Peyer's patch (tissue), 4 donors: ENCODE results near the gene CD82. TPM values are rescaled to one million over a fixed set of nuclear protein-coding genes. Genes with fewer than 3 reads are reported as not detected.

Experiments used
- DNase-seq, 3 donors: peaks; one replicate each; pipeline ENCODE4 v3.0.0-alpha.2; 2017 to 2019
- H3K27ac ChIP-seq, 4 donors: fragments of 200-600 bp; sonication (generic); one replicate each; pipeline ENCODE4 v1.5.1; 2016 to 2019
- H3K27me3 ChIP-seq, 2 donors: fragments of 200-600 bp; sonication (generic); one replicate each; pipeline ENCODE4 v1.5.1; 2019
- H3K36me3 ChIP-seq, 3 donors: fragments of 200-600 bp; sonication (generic); one replicate each; pipeline ENCODE4 v1.5.1; 2016 to 2019
- H3K4me1 ChIP-seq, 4 donors: fragments of 200-600 bp; sonication (generic); one replicate each; pipeline ENCODE4 v1.5.1; 2016 to 2019
- H3K4me3 ChIP-seq, 4 donors: fragments of 200-600 bp; sonication (generic); 1 replicate in 3 of 4; 2 replicates in 1 of 4; pipeline ENCODE4 v1.5.1; 2016 to 2019; ENCODE audit warnings: mild to moderate bottlenecking in 1 of 4
- H3K9me3 ChIP-seq, 4 donors: fragments of 200-600 bp; sonication (generic); one replicate each; pipeline ENCODE4 v1.5.1; 2016 to 2019; ENCODE audit warnings: mild to moderate bottlenecking in 1 of 4
- CTCF ChIP-seq, 6 experiments: fragments of 450-650 bp in 4 of 6; fragments of 200-600 bp in 2 of 6; sonication (generic) in 1 of 6; IDR thresholded peaks; one replicate each; pipeline ENCODE4 v1.5.1; 2017 to 2019; ENCODE audit warnings: antibody characterized with exemption in 6 of 6, mild to moderate bottlenecking in 3 of 6, moderate library complexity in 1 of 6
- POLR2A ChIP-seq, 2 donors: fragments of 450-650 bp; IDR thresholded peaks; one replicate each; pipeline ENCODE4 v1.5.1; 2017; ENCODE audit warnings: antibody characterized with exemption in 2 of 2, mild to moderate bottlenecking in 2 of 2, moderate library complexity in 2 of 2
- total RNA-seq, 4 donors: library from RNA; depleted of rRNA; stranded (reverse); fragments of >200 nt; gene quantifications; one replicate each; pipeline ENCODE4 v1.1.0, GENCODE V29; 2016

CD82 gene
- total RNA-seq, 4 donors from 2014 or later = 40.4 to 140 (median 78.4) TPM

DNA sequence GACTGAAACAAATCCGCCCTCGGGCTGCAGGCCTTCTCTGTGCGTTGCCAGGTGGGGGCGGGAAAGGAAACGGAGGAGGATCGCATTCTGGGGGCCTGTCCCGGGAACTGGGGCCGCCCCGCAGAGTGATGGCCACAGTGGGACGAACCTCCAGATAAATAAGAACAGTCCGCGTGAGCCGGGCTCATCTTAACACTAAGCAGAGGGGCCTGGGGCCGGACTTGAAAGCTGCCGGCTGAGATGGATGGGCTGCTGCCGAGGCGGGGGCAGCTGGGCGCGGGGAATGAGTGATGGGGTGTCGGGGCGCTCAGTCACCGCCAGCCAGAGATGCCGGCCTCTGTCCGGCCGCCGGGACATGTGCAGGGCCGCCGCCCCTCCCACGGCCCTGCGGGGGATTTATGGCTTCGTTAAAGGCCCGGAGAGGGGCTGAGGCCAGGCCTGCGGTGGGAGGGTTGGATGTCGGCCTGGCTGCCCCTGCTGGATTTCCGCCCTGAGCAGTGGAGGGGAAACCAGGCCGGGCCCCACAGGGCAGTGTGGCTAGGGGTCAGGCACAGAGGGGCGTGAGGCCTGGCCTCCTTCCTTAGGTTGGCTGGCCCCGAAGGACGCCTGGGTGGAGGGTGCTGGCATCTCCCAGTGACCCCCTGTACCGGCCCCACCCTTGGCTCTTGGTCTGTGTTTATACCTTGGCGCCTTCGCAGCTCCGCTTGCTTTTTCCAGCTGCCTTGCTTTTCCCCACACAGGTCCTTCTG, 45.3 kb upstream of the CD82 start:
- Histone ChIP-seq H3K4me3 (no peak overlapping the region), H3K36me3 (no peaks in the 10 kb centered on the region), H3K27ac (peak overlapping the region in 1 of 4 donors; percentile 57), H3K4me1 (no peaks in the 10 kb centered on the region), H3K9me3 (no peaks in the 10 kb centered on the region), H3K27me3 (no peaks in the 10 kb centered on the region)
- TF ChIP-seq POLR2A (IDR thresholded peaks at IDR 0.05) = no peak
- no peak for TF ChIP-seq CTCF (IDR thresholded peaks at IDR 0.05)
- DNase-seq = no peak

DNA sequence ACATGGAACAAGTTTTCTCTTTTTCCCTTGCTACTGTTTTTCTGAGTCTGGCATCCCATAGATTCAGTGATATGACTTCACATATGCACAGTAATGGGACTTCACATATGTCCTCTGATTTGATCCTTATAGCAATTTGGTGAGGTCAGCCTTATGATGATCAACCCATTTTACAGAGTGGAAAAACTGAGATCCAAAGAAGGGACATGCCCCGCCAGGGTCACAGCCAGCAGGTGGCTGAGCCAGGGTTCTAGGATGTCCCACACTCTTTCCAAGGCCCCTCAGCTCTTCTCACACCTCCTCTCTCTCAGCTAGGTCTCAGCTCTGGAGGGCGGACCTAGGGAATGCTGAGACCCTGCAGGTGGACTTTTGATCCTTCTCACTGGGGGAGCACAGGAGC, 44.3 kb upstream of the CD82 start:
- no peaks in the 10 kb centered on the region for H3K4me1 ChIP-seq
- TF ChIP-seq CTCF (IDR thresholded peaks at IDR 0.05) (no peak), POLR2A (IDR thresholded peaks at IDR 0.05) (no peak)
- H3K9me3 ChIP-seq = no peaks in the 10 kb centered on the region
- no peaks in the 10 kb centered on the region for H3K27me3 ChIP-seq
- DNase-seq = no peak
- H3K4me3 ChIP-seq = no peak overlapping the region
- no peaks in the 10 kb centered on the region for H3K36me3 ChIP-seq
- H3K27ac ChIP-seq = no peak overlapping the region

- Histone ChIP-seq H3K4me1 (no peaks in the 10 kb centered on the region), H3K9me3 (no peaks in the 10 kb centered on the region), H3K27ac (no peak overlapping the region), H3K4me3 (no peak overlapping the region), H3K27me3 (no peaks in the 10 kb centered on the region), H3K36me3 (no peaks in the 10 kb centered on the region)
- TF ChIP-seq CTCF (IDR thresholded peaks at IDR 0.05) (no peak), POLR2A (IDR thresholded peaks at IDR 0.05) (no peak)
- no peak for DNase-seq
These were observed 43.2 kb upstream of the CD82 start for GRCh38 chr11:44522294-44522693.

GRCh38 chr11:44524346-44524745, 41.1 kb upstream of the CD82 start:
- Histone ChIP-seq H3K27ac (no peak overlapping the region), H3K36me3 (no peaks in the 10 kb centered on the region), H3K4me3 (no peak overlapping the region), H3K9me3 (no peaks in the 10 kb centered on the region), H3K4me1 (no peaks in the 10 kb centered on the region), H3K27me3 (no peaks in the 10 kb centered on the region)
- no peak for TF ChIP-seq CTCF (IDR thresholded peaks at IDR 0.05)
- TF ChIP-seq POLR2A (IDR thresholded peaks at IDR 0.05) = no peak
- DNase-seq = no peak

DNA sequence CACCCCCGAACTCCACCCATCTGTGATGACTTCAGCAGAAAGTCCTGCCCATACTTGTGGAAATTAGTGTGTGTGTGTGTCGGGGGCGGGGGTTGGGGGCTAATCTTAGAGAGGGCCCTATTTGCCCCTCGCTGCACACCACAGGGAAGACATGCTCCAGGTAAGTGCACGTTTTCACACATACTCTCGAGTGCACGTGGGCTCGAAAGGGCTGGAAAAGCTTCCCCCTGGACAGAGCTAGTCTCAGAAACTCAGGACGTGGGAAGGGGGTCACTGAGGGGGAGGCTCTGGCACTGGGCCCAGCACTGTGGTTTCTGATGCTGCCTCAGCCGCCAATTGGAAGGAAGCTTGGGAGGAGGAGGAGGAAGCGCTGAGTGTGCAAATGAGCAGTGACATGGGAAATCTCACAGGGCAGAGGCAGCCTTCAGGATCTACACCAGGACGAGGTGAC, 40.7 kb upstream of the CD82 start:
- no peak for DNase-seq
- no peaks in the 10 kb centered on the region for H3K4me1 ChIP-seq
- no peak overlapping the region for H3K4me3 ChIP-seq
- no peak for TF ChIP-seq CTCF (IDR thresholded peaks at IDR 0.05)
- no peak for TF ChIP-seq POLR2A (IDR thresholded peaks at IDR 0.05)
- no peak overlapping the region for H3K27ac ChIP-seq
- H3K9me3 ChIP-seq = no peaks in the 10 kb centered on the region
- H3K36me3 ChIP-seq = no peaks in the 10 kb centered on the region
- H3K27me3 ChIP-seq = no peaks in the 10 kb centered on the region
